Ishikawa (cell line): ENCODE results near the gene PIGN.

ENCODE experiments used
- CEBPB ChIP-seq: IDR thresholded peaks from 2 replicates; pipeline ENCODE4 v1.6.1; 2012
- CREB1 ChIP-seq: IDR thresholded peaks from 2 replicates; pipeline ENCODE4 v1.6.1; 2012; ENCODE audit warnings: low read depth
- EGR1 ChIP-seq: IDR thresholded peaks from 2 replicates; pipeline ENCODE4 v1.6.1; 2012
- EP300 ChIP-seq: IDR thresholded peaks from 2 replicates; pipeline ENCODE4 v1.6.1; 2012; ENCODE audit warnings: borderline replicate concordance
- FOXM1 ChIP-seq: IDR thresholded peaks from 2 replicates; pipeline ENCODE4 v1.6.1; 2012; ENCODE audit warnings: low read depth, borderline replicate concordance
- MAX ChIP-seq: IDR thresholded peaks from 2 replicates; pipeline ENCODE4 v1.6.1; 2012
- NFIC ChIP-seq: IDR thresholded peaks from 2 replicates; pipeline ENCODE4 v1.6.1; 2012
- RAD21 ChIP-seq: IDR thresholded peaks from 2 replicates; pipeline ENCODE4 v1.6.1; 2012; ENCODE audit warnings: low read depth
- REST ChIP-seq: IDR thresholded peaks from 2 replicates; pipeline ENCODE4 v1.6.1; 2012; ENCODE audit warnings: low read depth, mild to moderate bottlenecking
- TAF1 ChIP-seq: IDR thresholded peaks from 2 replicates; pipeline ENCODE4 v1.6.1; 2012; ENCODE audit warnings: low read depth, mild to moderate bottlenecking
- TCF12 ChIP-seq: IDR thresholded peaks from 2 replicates; pipeline ENCODE4 v1.6.1; 2012; ENCODE audit warnings: low read depth
- TEAD4 ChIP-seq: IDR thresholded peaks from 2 replicates; pipeline ENCODE4 v1.6.1; 2012
- USF1 ChIP-seq: IDR thresholded peaks from 2 replicates; pipeline ENCODE4 v1.6.1; 2012
- YY1 ChIP-seq: IDR thresholded peaks from 2 replicates; pipeline ENCODE4 v1.6.1; 2012; ENCODE audit warnings: low read depth
- ZBTB7A ChIP-seq: IDR thresholded peaks from 2 replicates; pipeline ENCODE4 v1.6.1; 2012; ENCODE audit warnings: low read depth

Gene PIGN

GRCh38 chr18:62164855-62165487 is 21.9 kb downstream of the PIGN start:
- TF ChIP-seq CEBPB (no peak), TCF12 (no peak), RAD21 (no peak), YY1 (no peak), TAF1 (no peak), EP300 (no peak), EGR1 (no peak), USF1 (no peak), MAX (no peak), NFIC (no peak), FOXM1 (no peak), REST (no peak), ZBTB7A (no peak), TEAD4 (no peak), CREB1 (no peak)

GRCh38 chr18:62164310-62164709 is 22.5 kb downstream of the PIGN start:
- TF ChIP-seq EGR1 (no peak), TCF12 (no peak), MAX (no peak), RAD21 (no peak), FOXM1 (no peak), TEAD4 (no peak), CREB1 (no peak), EP300 (no peak), USF1 (no peak), NFIC (no peak), YY1 (no peak), ZBTB7A (no peak), REST (no peak), TAF1 (no peak), CEBPB (no peak)

GRCh38 chr18:62157843-62158242 is 29.0 kb downstream of the PIGN start:
- TF ChIP-seq USF1 (no peak), TEAD4 (no peak), EP300 (no peak), TCF12 (no peak), EGR1 (no peak), TAF1 (no peak), REST (no peak), ZBTB7A (no peak), RAD21 (no peak), CEBPB (no peak), CREB1 (no peak), FOXM1 (no peak), MAX (no peak), YY1 (no peak), NFIC (no peak)
